Stimulated activated CD8-positive, alpha-beta memory T cell treated with anti-CD3 and anti-CD28 coated beads, Interleukin-7, amount 100 ng/mL, for 1 hour (primary cell): ENCODE data around the gene PRDM9.
"Not testable (repeated sequence)": the region's sequence is repeated elsewhere in the genome, so short reads cannot be mapped to it uniquely, and the experiment has no call there.

Experiments used
- DNase-seq, 2 donors: peaks; one replicate each; pipeline ENCODE4 v3.0.0-alpha.2; 2020; ENCODE audit warnings: low read depth in 2 of 2

The PRDM9 gene

DNA sequence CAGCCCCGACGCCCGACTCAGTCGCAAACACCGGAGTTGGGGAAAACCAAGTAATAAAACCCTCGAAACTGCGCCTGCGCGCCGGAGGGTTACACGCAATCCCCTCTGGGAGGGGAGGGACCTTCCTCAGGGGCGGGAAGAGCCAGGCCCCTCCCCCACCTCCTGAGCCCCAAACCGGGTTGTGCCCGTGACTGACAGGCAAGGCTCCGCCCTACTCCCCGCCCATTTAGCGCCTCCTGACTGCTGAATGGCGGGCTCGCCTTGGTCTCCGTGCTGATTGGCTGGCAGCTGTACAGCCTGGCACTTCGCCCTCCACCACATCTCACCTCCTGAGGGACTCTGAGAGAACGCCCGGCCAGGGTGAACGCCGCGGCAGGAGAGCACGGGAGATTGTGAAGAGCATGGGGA lies at the start of gene PRDM9:
TSS of gene PRDM9 (plus strand) at position 332 of the 408 bp plus-strand sequence. CDS start 1,425 bp downstream, outside the sequence.
- DNase-seq, result no peak

DNA sequence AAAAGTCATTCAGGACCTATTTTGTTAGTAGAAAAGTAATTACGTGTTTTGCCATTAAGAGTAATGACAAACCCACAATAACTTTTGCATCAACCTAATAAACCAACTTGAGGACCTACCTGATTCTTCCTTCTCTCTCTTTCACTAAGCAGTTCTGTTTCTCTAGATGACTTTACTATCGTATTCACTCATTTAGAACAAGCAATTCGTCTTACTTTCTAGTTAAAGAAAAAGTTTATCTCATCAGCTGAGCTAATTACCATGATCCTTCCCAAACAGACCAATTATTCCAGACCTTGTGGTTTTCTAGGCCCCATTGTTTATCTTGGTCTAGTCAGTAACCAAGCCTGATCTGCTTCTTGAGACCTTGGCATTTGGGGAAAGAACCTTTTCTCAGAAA lies 49.6 kb upstream of the PRDM9 start:
- no peak for DNase-seq

DNA sequence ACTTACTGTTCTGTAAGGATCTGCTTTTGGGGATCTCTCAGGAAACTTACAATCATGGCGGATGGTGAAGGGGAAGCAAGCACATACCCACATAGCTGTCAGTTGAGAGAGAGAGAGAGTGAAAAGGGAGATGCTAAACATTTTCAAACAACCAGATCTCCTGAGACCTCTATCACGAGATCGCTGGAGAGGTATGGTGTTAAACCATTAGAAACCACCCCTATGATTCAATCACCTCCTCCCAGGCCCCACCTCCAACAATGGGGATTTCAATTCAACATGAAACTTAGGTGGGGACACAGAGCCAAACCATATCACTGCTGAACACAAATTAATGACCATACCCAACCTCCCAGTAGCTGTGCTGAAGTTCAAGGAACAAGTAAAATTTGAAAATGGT lies 48.2 kb upstream of the PRDM9 start:
- no peak for DNase-seq

DNA sequence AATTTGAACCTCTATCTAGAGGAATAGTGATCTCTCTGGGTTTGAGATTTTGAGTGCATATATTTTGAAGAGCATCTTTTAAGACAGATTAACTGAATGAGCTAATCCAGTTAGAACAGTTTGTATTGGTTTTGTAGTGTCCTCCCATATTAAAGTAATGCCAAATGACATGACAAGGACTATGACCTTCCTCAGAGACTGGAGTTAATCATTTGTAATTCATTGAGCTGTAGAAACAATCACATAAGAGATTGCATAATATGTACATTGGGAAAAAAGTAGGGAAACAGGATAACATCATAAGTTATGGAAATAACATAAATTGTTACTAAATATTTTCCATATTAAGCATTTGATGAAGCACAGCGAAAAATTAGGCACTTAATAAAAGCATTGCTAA lies 45.8 kb upstream of the PRDM9 start:
- no peak for DNase-seq

DNA sequence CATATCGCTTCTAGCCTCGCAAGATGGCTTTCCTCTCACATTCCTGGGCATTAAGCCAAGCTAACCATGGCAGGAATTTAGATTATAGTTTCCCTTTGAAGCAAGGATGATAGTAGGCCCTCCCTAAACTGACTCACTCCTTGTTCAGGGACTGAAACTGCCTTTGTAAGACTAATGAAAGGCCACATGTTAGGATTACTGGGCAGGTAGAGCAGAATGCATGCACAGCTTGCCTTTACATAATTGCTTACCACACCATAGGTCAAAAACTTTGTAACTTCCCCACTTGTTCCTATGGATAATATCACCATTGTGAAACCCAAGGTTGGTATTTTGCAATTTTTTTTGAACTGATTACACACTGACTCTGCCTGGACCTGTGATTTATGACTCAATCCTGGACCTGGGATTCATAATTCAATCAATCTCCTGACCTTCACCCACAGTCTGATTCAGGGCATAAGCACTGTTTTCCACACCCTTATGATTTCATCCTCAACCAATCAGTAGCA lies 41.0 kb upstream of the PRDM9 start:
- DNase-seq, result no peak

DNA sequence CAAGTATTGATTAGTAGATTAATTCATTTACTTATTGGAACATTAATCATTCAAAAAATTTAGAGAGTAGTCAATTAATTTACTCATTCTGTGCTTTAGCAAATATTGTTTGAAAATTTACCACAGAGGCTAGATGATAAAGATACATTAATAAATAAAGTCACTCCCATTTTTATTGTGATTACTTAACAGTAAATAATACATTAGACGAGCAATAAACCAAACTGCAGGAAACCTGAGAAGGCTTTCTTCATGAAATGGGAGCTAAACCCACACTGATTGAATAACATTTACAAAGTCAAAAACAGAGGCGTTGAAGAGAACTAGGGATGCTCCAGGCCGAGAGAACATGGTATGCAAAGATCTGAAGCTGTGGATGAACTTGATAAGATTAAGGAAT lies 38.8 kb upstream of the PRDM9 start:
- DNase-seq, result no peak

DNA sequence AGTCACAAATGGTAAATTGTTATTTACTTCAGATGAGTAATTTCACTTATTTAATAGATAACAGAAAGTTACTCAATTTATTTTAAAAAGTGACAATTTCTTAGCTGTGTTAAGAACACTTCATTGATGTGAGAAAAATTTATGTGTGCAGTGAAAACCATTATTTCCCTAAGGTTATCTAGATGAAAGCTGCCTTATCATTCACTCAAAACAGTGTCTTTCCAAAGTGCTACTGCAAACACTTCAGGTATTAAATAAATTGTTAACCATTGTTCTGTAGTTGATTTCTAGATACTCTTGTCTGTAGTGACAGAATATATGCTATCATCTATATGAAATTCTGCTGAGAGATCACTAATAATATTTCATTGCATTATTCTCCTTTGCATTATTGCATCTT lies 33.5 kb upstream of the PRDM9 start:
- no peak for DNase-seq

DNA sequence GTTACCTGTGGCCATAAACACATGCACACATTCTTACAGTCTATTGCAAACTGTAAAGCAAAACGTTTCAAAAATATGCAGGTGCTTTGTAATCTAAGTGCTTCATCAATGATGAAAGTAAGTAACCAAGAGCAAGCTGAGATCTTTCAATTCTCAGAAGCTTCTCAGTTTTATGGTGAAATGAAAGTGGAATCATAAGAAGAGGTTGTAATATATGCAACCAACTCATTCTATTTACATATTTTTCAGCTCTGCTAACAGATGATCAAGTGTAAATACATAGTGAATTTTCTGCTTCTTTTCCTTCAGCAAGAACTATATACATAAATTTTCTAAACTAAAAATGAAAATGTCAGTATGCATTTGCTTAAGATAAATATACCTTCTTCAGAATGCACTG lies 33.1 kb upstream of the PRDM9 start:
- DNase-seq, result no peak

DNA sequence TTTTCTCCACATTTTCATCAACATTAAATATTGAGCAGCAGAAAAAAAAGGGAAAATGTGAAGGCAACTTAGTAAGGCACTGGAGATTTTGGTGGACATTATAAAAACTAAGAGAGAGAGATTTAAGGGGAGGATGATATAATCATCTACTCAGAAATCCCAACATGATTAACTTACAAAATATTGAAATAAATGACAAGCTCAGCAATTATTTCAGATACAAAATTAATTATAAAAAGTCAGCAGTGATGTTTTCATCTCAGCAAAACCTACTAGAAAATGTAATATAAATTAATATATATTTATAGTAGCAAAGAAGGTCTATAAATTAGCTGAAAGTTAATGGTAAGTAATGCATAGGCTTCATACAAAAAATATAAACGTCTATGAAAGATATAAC lies 30.8 kb upstream of the PRDM9 start:
- DNase-seq, result no peak

DNA sequence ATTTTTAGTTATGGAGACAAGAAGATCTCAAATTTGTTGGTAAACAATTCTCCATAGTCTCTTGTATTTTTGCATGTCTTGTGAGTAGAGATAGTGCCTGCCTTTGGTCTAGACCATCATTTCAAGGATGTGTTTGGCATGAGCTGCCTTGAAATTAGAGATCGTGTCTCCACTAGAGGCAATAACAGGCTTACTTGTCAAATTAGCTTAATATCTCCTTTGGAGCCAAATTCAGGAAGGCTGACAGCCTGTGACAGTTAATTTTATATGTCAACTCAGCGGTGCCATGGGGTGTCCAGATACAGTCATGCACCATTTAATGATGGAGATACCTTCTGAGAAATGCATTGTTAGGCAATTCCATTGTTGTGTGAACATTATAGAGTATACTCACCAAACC lies 24.8 kb upstream of the PRDM9 start:
- DNase-seq, result no peak

DNA sequence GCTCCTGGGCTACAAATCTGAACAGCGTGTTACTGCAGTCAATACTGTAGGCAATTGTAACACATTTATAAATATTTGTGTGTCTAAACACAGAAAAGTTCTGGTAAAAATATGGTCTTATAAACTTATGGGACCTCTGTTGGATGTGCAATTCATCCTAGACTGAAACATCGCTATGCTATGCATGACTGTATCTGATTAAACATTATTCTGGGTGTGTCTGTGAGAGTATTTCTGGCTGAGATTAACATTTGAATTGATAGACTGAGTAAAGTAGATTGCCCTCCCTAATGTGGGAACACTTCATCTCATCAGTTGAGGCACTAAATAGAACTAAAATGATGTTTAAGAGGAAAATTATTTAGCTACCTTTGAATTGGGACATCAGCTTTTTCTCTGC lies 24.3 kb upstream of the PRDM9 start:
- no peak for DNase-seq

DNA sequence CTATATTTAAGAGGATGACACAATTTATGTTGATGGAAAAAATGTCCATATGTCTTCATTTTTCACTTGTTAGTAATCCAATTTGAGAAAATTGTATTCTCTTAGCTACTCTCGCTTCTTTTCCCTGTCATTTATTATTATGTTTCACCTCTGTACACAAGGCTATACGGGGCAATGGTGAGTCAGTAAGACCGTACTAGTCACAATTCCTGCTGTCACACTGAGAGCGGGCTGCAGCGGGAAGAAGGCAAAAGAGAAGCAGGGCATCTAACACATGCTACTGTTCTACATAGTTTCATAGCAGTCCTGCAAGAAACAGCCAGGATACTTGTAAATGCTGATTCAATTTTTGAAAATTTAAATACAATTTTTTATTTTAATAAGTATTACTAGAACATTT lies 23.3 kb upstream of the PRDM9 start:
- DNase-seq, result no peak

DNA sequence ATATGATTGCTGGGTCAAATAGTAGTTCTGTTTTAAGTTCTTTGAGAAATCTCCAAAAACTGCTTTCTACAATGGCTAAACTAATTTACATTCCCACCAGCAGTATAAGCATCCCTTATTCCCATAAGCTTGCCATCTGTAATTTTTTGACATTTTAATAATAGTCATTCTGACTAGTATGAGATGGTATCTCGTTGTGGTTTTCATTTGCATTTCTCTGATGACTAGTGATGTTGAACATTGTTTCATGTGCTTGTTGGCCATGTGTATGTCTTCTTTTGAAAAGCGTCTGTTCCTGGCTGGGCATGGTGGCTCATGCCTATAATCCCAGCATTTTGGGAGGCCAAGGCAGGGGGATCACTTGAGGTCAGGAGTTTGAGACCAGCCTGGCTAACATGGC lies 21.2 kb upstream of the PRDM9 start:
- not testable (repeated sequence) for DNase-seq

DNA sequence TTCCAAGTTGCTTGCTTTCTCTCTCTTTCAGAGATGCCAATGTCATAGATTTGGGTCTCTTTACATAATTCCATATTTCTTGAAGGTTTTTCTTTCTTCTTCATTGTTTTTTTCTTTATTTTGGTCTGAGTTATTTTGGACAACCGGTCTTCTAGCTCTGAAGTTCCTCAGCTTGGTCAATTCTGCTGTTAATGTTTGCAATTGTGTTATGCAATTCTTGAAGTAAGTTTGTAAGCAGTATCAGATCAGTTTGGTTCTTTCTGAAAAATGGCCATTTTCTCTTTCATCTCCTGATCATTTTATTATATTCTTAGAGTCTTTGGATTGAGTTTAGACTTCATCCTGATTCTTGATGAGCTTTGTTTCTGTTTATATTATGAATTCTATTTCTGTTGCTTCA lies 16.4 kb upstream of the PRDM9 start:
- DNase-seq, result no peak

DNA sequence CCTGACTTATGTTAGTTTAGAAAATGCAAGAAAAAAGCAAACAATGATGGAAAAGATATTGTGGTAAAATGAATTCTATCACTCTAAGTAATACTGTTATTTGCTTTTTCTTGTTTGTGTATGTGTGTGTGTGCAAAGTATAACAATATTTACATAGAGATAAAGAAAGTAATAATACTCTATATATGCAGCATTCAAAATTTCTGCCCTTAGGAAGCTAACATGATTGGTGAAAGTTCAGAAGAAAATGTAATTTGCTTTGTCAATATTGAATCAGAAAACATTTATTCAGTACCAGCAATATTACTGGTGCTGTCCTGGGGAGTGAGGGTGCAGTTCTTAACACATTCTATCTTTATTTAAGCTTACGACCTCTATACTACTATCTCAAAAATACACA lies 12.9 kb upstream of the PRDM9 start:
- DNase-seq, result no peak

DNA sequence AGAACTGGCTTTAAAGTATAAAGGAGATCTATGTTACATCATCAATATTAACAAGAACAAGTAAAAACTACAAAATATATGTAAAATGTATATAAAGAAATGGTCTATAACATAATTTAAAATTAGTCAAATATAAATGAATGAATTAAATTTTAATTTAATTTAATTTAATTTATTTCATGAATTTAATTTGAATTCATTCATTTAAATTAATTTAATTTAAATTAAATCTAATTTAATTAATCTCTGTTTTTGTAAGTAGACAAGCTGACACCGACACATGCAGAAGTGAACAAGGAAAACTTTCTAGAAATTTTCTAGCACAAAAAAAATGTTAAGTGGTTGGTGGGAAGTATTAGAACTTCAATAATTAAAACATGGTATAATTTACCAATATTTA lies 10.8 kb upstream of the PRDM9 start:
- DNase-seq, result no peak

DNA sequence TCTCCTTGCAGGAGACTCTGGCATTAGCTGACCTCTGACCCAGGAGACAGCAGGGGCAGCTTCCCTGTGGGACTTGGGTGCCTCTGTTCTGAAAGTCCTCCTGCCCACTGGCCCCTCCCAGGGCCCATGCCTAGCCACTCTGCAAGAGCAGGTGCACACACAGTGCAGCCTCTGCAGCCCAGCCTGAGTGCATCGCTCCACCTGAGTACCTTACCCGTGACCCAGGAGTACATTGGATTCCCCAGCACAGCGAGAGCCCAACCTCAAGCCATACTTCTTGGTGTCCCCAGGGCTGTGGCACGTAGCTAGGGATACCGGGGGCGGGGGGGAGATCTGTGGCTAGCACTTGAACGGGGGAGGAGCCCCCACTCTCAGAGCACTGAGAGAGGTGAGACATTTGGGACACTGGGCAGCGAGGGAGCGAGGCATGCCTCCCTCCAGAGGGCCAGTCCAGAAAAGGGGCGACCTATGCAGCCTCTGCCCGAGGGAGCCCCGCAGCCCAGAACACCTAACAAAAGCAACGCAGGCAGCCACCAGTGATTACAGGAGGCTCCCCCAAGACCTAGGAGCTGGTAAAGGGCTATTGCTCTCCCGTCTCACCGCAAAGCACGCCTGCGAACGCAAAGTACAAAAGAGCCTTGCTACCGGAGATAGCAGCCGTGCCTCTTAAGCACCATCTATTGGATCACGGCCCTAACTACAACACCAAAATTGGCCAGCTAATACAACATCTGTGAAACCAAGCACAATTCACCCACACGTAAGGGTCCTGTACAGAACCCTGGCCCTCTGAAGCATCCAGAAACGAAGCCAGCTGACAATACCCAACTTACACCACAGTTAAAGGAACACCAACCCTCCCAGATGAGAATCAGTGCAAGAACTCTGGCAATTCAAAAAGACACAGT lies 826 bp upstream of the PRDM9 start:
- no peak for DNase-seq

DNA sequence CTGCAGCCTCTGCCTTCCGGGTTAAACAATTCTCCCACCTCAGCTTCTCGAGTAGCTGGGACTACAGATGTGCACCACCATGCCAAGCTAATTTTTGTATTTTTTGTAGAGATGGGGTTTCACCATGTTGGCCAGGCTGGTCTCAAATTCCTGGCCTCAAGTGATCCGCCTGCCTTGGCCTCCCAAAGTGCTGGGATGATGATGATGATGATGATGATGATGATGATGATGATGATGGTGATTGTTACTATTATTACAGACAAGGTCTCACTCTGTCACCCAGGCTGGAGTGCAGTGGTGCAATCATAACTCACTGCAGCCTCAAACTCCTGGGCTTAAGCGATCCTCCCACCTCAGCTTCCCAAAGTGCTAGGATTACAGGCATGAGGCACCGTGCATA lies 3.0 kb downstream of the PRDM9 start:
- not testable (repeated sequence) for DNase-seq

DNA sequence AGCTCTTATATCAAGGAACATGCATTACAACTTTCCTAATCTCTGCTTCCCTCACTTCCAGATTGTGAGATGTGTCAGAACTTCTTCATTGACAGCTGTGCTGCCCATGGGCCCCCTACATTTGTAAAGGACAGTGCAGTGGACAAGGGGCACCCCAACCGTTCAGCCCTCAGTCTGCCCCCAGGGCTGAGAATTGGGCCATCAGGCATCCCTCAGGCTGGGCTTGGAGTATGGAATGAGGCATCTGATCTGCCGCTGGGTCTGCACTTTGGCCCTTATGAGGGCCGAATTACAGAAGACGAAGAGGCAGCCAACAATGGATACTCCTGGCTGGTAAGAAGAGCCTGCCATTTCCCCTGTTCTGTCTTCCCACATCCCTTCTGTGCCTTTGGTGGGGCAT lies 15.1 kb downstream of the PRDM9 start:
- no peak for DNase-seq

DNA sequence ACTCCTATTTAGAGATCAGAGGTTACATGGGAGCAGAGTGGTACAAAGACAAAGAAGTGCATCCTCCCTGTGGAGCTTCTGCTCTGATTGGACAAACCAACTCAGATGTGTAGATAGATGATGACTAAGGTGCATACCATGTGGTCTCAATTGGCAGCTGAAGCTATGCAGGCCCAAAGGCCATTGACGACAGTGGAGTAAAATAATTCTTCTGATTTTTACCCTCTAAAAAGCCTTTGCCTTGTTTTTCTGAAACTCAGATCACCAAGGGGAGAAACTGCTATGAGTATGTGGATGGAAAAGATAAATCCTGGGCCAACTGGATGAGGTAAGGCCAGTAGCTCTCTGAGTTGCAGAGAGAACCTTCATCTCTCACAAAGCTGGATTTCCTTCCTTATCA lies 15.6 kb downstream of the PRDM9 start:
- DNase-seq, result no peak

DNA sequence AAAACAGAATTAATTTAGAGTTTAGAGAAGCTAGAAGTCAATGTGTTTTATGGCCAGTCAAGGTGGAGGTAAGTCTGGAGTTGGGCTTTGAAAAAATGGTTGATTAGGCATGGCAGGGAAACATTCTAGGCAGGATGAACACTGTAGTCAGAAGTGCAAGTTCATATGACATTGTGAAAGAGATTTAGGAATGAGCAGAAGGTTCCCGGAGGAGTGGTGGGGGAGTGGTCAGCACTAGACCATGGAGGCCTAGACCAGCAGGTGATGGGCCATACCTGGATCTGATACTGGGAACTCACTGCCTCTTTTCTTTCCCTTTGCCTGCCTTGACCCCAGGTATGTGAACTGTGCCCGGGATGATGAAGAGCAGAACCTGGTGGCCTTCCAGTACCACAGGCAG lies 16.6 kb downstream of the PRDM9 start:
- DNase-seq, result no peak

DNA sequence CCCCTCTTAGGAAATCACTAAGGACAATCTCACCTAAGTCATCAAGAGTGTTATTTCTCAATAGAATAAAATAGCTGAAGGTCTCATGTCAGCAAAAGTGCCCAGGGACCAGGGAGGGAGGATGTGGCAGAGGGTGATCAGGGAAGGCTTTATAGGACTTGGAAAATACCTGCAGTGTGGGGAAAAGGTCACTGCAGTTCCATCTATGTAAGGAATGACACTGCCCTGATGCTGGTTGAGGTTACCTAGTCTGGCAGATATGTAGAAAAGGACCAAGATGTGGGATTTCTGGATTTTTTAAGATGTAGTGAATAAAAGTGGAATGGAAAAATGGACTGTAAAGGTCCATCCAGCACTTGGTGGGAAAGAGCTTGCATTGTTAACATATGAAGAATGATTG lies 18.3 kb downstream of the PRDM9 start:
- no peak for DNase-seq

DNA sequence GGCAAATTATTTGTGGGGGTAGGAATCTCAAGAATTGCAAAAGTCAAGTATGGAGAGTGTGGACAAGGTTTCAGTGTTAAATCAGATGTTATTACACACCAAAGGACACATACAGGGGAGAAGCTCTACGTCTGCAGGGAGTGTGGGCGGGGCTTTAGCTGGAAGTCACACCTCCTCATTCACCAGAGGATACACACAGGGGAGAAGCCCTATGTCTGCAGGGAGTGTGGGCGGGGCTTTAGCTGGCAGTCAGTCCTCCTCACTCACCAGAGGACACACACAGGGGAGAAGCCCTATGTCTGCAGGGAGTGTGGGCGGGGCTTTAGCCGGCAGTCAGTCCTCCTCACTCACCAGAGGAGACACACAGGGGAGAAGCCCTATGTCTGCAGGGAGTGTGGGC lies 19.2 kb downstream of the PRDM9 start:
- DNase-seq, result not testable (repeated sequence)
